ENCODE measurements around the gene BTF3. TPM values are rescaled to one million over a fixed set of nuclear protein-coding genes. Genes with fewer than 3 reads are reported as not detected.

BTF3 gene
- total RNA-seq, 1 experiment from 2014 or later = 861 TPM

GRCh38 chr5:73515232-73515631 is 17.0 kb downstream of the BTF3 start:
- no peak for DNase-seq
- Histone ChIP-seq H2BK20ac (ENCODE audit: low read depth, low read length, poor library complexity, severe bottlenecking) (no peak overlapping the region), H3K27ac (ENCODE audit: insufficient read length, low read depth, low read length) (no peak overlapping the region), H3K18ac (ENCODE audit: insufficient read length, low read depth, low read length) (no peak overlapping the region), H2AK5ac (ENCODE audit: insufficient read length, low read length) (no peak overlapping the region), H3K9ac (ENCODE audit: extremely low read depth, insufficient read length, low read length) (no peak overlapping the region), H3K79me2 (ENCODE audit: insufficient read depth, low read length) (no peaks in the 10 kb centered on the region), H3K27me3 (ENCODE audit: insufficient read depth, low read length) (no peaks in the 10 kb centered on the region), H2BK5ac (ENCODE audit: insufficient read length, low read length) (no peak overlapping the region), H3K4ac (ENCODE audit: low read depth, low read length) (no peak overlapping the region), H2BK15ac (ENCODE audit: low read depth, low read length) (no peak overlapping the region), H3T11ph (ENCODE audit: low read length) (no peak overlapping the region), H3K56ac (ENCODE audit: insufficient read length, low read depth, low read length) (no peak overlapping the region), H2BK120ac (ENCODE audit: low read depth, low read length, poor library complexity, severe bottlenecking) (no peak overlapping the region), H4K8ac (replicated peaks; ENCODE audit: insufficient read length, low read depth, low read length) (no peak overlapping the region), H3K79me1 (ENCODE audit: insufficient read depth, low read depth, low read length, poor library complexity, severe bottlenecking) (no peaks in the 10 kb centered on the region), H3K23me2 (ENCODE audit: insufficient read length, low read depth, low read length, poor library complexity, severe bottlenecking) (no peaks in the 10 kb centered on the region), H4K91ac (ENCODE audit: insufficient read length, low read depth, low read length) (no peak overlapping the region), H3K4me2 (ENCODE audit: insufficient read depth, insufficient read length, low read length) (no peak overlapping the region), H2AFZ (ENCODE audit: low read length) (no peak overlapping the region), H3K23ac (ENCODE audit: insufficient read length, low read depth, low read length) (no peak overlapping the region), H3K14ac (ENCODE audit: insufficient read depth, low read length) (no peak overlapping the region), H3K9me3 (ENCODE audit: control insufficient read depth, low read depth, low read length) (no peaks in the 10 kb centered on the region), H4K5ac (ENCODE audit: insufficient read length, low read depth, low read length) (no peak overlapping the region), H4K20me1 (ENCODE audit: control insufficient read depth, insufficient read depth, insufficient read length) (no peaks in the 10 kb centered on the region), H3K4me1 (ENCODE audit: insufficient read depth, low read length) (no peaks in the 10 kb centered on the region; the same call in 1 of the 2 replicates), H2BK12ac (ENCODE audit: insufficient read length, low read depth, low read length) (no peak overlapping the region)
- H3K27me3 Mint-ChIP-seq (ENCODE audit: low read depth) = peaks cover 5% of the 10 kb centered on the region
- TF ChIP-seq CTCF (conservative IDR thresholded peaks at IDR 0.05) = no peak
- no CpG with 5 or more reads among the region's 4 CpGs for WGBS (ENCODE audit: extremely low coverage, insufficient read length, low lambda C conversion rate)
- H3K4me1 Mint-ChIP-seq = peaks cover 10 to 18% of the 10 kb centered on the region in 2 experiments
- no peak overlapping the region for H3K27ac Mint-ChIP-seq
- no peaks in the 10 kb centered on the region for H3K36me3 Mint-ChIP-seq (ENCODE audit: insufficient read depth in 1 of 3, low read depth in 3 of 3)
- H3K4me3 Mint-ChIP-seq = no peak overlapping the region
- H3K9me3 Mint-ChIP-seq = no peaks in the 10 kb centered on the region

All from H9 (cell line).